Epithelial cell of esophagus (primary cell): ENCODE results near the gene CNPY1.

ENCODE experiments used
- DNase-seq: peaks from one replicate; pipeline ENCODE4 v3.0.0; 2010; ENCODE audit warnings: low read depth
- H3K4me3 ChIP-seq: 2 replicates; pipeline ENCODE4 v1.5.1; 2011; ENCODE audit warnings: mild to moderate bottlenecking, low read length, control low read depth
- CTCF ChIP-seq: IDR thresholded peaks from 2 replicates; pipeline ENCODE4 v1.5.1; 2011; ENCODE audit warnings: low read depth, mild to moderate bottlenecking, low read length, control low read depth, inconsistent platforms; ENCODE audit not compliant: insufficient read depth; ENCODE audit errors: missing control alignments

CNPY1 gene

GRCh38 chr7:155482511-155483183 is 63.7 kb downstream of the CNPY1 start:
- H3K4me3 ChIP-seq: no peak overlapping the region
- no peak for TF ChIP-seq CTCF
- DNase-seq: no peak

- no peak overlapping the region for H3K4me3 ChIP-seq
- TF ChIP-seq CTCF: no peak
- DNase-seq: no peak
These were observed 64.6 kb downstream of the CNPY1 start for GRCh38 chr7:155481764-155482163.

GRCh38 chr7:155477476-155477875 is 68.9 kb downstream of the CNPY1 start:
- no peak for TF ChIP-seq CTCF
- DNase-seq: no peak
- no peak overlapping the region for H3K4me3 ChIP-seq

GRCh38 chr7:155471718-155472117 is 74.6 kb downstream of the CNPY1 start:
- DNase-seq: no peak
- H3K4me3 ChIP-seq: no peak overlapping the region
- no peak for TF ChIP-seq CTCF

GRCh38 chr7:155470686-155471638 is 75.4 kb downstream of the CNPY1 start:
- no peak for TF ChIP-seq CTCF
- peak; percentile 24 for DNase-seq
- H3K4me3 ChIP-seq: no peak overlapping the region

GRCh38 chr7:155470186-155470487 is 76.2 kb downstream of the CNPY1 start:
- DNase-seq: no peak
- no peak overlapping the region for H3K4me3 ChIP-seq
- no peak for TF ChIP-seq CTCF
